GM19395 (cell line): Measurements from ENCODE around the gene RABGAP1L.
A peak's percentile ranks its signal among the peaks of the same experiment; 100 is the strongest.
"Not testable (repeated sequence)": the region's sequence is repeated elsewhere in the genome, so short reads cannot be mapped to it uniquely, and the experiment has no call there.

ENCODE experiments used
- ATAC-seq: cut with Tn5 transposase; IDR thresholded peaks from one replicate; pipeline ENCODE4 v1.9.1; 2021; ENCODE audit warnings: mild to moderate bottlenecking, moderate library complexity; ENCODE audit not compliant: unreplicated experiment

The RABGAP1L gene

GRCh38 chr1:174238845-174239501 lies 79.7 kb downstream of the RABGAP1L start:
- not testable (repeated sequence) for ATAC-seq

GRCh38 chr1:174239541-174239940 lies 80.2 kb downstream of the RABGAP1L start:
- no peak for ATAC-seq

- no peak for ATAC-seq
These were observed 83.5 kb downstream of the RABGAP1L start for GRCh38 chr1:174242856-174243255.

- ATAC-seq = no peak
These were observed 84.2 kb downstream of the RABGAP1L start for GRCh38 chr1:174243451-174244000.

GRCh38 chr1:174244017-174244416 lies 84.7 kb downstream of the RABGAP1L start:
- no peak for ATAC-seq

- no peak for ATAC-seq
These were observed 88.2 kb downstream of the RABGAP1L start for GRCh38 chr1:174247472-174247871.

GRCh38 chr1:174248041-174248440 lies 88.7 kb downstream of the RABGAP1L start:
- ATAC-seq = no peak

GRCh38 chr1:174256386-174256785 lies 97.1 kb downstream of the RABGAP1L start:
- not testable (repeated sequence) for ATAC-seq

- ATAC-seq = peak; percentile 52
These were observed 98.8 kb downstream of the RABGAP1L start for GRCh38 chr1:174258148-174258550.

- ATAC-seq = peak; percentile 58
These were observed 103.3 kb downstream of the RABGAP1L start for GRCh38 chr1:174262349-174263241.

- ATAC-seq = no peak
These were observed 106.0 kb downstream of the RABGAP1L start for GRCh38 chr1:174265282-174265681.

GRCh38 chr1:174266476-174266875 lies 107.2 kb downstream of the RABGAP1L start:
- ATAC-seq = no peak

- no peak for ATAC-seq
These were observed 107.8 kb downstream of the RABGAP1L start for GRCh38 chr1:174266991-174267612.

- no peak for ATAC-seq
These were observed 110.8 kb downstream of the RABGAP1L start for GRCh38 chr1:174269989-174270651.

- no peak for ATAC-seq
These were observed 113.9 kb downstream of the RABGAP1L start for GRCh38 chr1:174273190-174273589.

- no peak for ATAC-seq
These were observed 114.5 kb downstream of the RABGAP1L start for GRCh38 chr1:174273776-174274175.

GRCh38 chr1:174274452-174274851 lies 115.1 kb downstream of the RABGAP1L start:
- no peak for ATAC-seq

- no peak for ATAC-seq
These were observed 115.6 kb downstream of the RABGAP1L start for GRCh38 chr1:174274884-174275283.

GRCh38 chr1:174276087-174276486 lies 116.8 kb downstream of the RABGAP1L start:
- peak; percentile 66 for ATAC-seq

- ATAC-seq = no peak
These were observed 124.7 kb downstream of the RABGAP1L start for GRCh38 chr1:174284052-174284451.

GRCh38 chr1:174286042-174286441 lies 126.7 kb downstream of the RABGAP1L start:
- no peak for ATAC-seq
